Measurements from ENCODE around the gene SENP6.

Gene SENP6

GRCh38 chr6:75766387-75766786 is 164.7 kb downstream of the SENP6 start:
- TF ChIP-seq EZH2phosphoT487 (IDR thresholded peaks at IDR 0.05; ENCODE audit: borderline replicate concordance): no peak
- TF ChIP-seq, protein P1, sequence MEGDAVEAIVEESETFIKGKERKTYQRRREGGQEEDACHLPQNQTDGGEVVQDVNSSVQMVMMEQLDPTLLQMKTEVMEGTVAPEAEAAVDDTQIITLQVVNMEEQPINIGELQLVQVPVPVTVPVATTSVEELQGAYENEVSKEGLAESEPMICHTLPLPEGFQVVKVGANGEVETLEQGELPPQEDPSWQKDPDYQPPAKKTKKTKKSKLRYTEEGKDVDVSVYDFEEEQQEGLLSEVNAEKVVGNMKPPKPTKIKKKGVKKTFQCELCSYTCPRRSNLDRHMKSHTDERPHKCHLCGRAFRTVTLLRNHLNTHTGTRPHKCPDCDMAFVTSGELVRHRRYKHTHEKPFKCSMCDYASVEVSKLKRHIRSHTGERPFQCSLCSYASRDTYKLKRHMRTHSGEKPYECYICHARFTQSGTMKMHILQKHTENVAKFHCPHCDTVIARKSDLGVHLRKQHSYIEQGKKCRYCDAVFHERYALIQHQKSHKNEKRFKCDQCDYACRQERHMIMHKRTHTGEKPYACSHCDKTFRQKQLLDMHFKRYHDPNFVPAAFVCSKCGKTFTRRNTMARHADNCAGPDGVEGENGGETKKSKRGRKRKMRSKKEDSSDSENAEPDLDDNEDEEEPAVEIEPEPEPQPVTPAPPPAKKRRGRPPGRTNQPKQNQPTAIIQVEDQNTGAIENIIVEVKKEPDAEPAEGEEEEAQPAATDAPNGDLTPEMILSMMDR (conservative IDR thresholded peaks at IDR 0.05; ENCODE audit: low read length): no peak

More at GRCh38 chr6:75766387-75766786, 164.7 kb downstream of the SENP6 start:
- H3K9me2 ChIP-seq (replicated peaks; ENCODE audit: low read depth, low read length): no peaks in the 10 kb centered on the region
- no peaks in the 10 kb centered on the region for H3K9me3 ChIP-seq (ENCODE audit: insufficient read depth, low read depth, low read length)
- no peaks in the 10 kb centered on the region for H3K4me1 ChIP-seq (ENCODE audit: insufficient read depth, low read length, poor library complexity, severe bottlenecking)
- H4K20me1 ChIP-seq (ENCODE audit: insufficient read depth, low read length, poor library complexity, severe bottlenecking): no peaks in the 10 kb centered on the region
- H3K9ac ChIP-seq (ENCODE audit: low read depth, low read length, poor library complexity, severe bottlenecking): no peak overlapping the region
- no peaks in the 10 kb centered on the region for H3K36me3 ChIP-seq (ENCODE audit: insufficient read depth, low read length)
- no peak overlapping the region for H3K4me2 ChIP-seq (ENCODE audit: low read depth, low read length, poor library complexity, severe bottlenecking)
- no peak overlapping the region for H2AFZ ChIP-seq (ENCODE audit: low read length)
- no peaks in the 10 kb centered on the region for H3K27me3 ChIP-seq (ENCODE audit: insufficient read depth, low read length, poor library complexity, severe bottlenecking)
- H3K79me2 ChIP-seq (ENCODE audit: insufficient read depth, low read length): no peaks in the 10 kb centered on the region
- H3K4me3 ChIP-seq (ENCODE audit: low read length, poor library complexity, severe bottlenecking): no peak overlapping the region
- no peaks in the 10 kb centered on the region for H3F3A ChIP-seq (ENCODE audit: low read depth)

Data from Loucy (cell line).